HS-5 (cell line): ENCODE measurements around the gene AZIN2.

Experiments
- DNase-seq: peaks from one replicate; pipeline ENCODE4 v3.0.0-alpha.2; 2012; ENCODE audit warnings: low read depth

The AZIN2 gene

GRCh38 chr1:33152685-33153432 is 71.9 kb downstream of the AZIN2 start:
- DNase-seq: no peak

- DNase-seq: no peak
Observed at GRCh38 chr1:33153650-33154049, 72.7 kb downstream of the AZIN2 start.

- DNase-seq: no peak
Observed at GRCh38 chr1:33155877-33156538, 75.1 kb downstream of the AZIN2 start.

- no peak for DNase-seq
Observed at GRCh38 chr1:33157131-33157530, 76.2 kb downstream of the AZIN2 start.

GRCh38 chr1:33158366-33158765 is 77.4 kb downstream of the AZIN2 start:
- DNase-seq: no peak

- no peak for DNase-seq
Observed at GRCh38 chr1:33159577-33159976, 78.6 kb downstream of the AZIN2 start.

GRCh38 chr1:33161061-33161681 is 80.2 kb downstream of the AZIN2 start:
- DNase-seq: no peak

- no peak for DNase-seq
Observed at GRCh38 chr1:33162141-33162540, 81.2 kb downstream of the AZIN2 start.

- DNase-seq: no peak
Observed at GRCh38 chr1:33163621-33164519, 82.9 kb downstream of the AZIN2 start.

GRCh38 chr1:33165209-33165608 is 84.3 kb downstream of the AZIN2 start:
- no peak for DNase-seq

GRCh38 chr1:33165809-33166208 is 84.9 kb downstream of the AZIN2 start:
- no peak for DNase-seq

GRCh38 chr1:33167650-33168447 is 86.9 kb downstream of the AZIN2 start:
- no peak for DNase-seq

- no peak for DNase-seq
Observed at GRCh38 chr1:33168556-33169289, 87.8 kb downstream of the AZIN2 start.

GRCh38 chr1:33169290-33170055 is 88.5 kb downstream of the AZIN2 start:
- no peak for DNase-seq
